Upper lobe of left lung (tissue), 4 donors: ENCODE results near the gene HSPA4.

ENCODE experiments used
- POLR2A ChIP-seq, 4 donors: fragments of 450-650 bp; IDR thresholded peaks; one replicate each; pipeline ENCODE4 v1.5.1; 2016 to 2017; ENCODE audit warnings: antibody characterized with exemption in 4 of 4, mild to moderate bottlenecking in 2 of 4
- TF ChIP-seq, protein P1 (sequence below), 6 experiments: fragments of 450-650 bp in 4 of 6; fragments of 200-600 bp in 2 of 6; sonication (generic) in 2 of 6; IDR thresholded peaks; one replicate each; pipeline ENCODE4 v1.5.1; 2016 to 2019; ENCODE audit warnings: antibody characterized with exemption in 6 of 6

DNA sequence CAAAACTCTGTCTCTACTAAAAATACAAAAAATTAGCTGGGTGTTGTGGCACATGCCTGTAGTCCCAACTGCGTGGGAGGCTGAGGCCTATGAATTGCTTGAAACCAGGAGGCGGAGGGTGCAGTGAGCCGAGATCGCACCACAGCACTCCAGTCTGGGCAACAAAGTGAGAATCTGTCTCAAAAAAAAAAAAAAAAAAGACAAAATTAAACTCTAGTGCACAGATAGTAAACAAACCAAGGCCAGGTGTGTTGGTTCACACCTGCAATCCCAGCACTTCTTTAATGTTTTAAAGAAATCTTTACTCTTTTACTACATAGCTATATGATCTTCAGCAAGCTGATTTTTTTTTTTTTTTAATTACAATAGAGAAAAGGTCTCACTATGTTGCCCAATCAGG, 33.8 kb upstream of the HSPA4 start:
- TF ChIP-seq, protein P1, sequence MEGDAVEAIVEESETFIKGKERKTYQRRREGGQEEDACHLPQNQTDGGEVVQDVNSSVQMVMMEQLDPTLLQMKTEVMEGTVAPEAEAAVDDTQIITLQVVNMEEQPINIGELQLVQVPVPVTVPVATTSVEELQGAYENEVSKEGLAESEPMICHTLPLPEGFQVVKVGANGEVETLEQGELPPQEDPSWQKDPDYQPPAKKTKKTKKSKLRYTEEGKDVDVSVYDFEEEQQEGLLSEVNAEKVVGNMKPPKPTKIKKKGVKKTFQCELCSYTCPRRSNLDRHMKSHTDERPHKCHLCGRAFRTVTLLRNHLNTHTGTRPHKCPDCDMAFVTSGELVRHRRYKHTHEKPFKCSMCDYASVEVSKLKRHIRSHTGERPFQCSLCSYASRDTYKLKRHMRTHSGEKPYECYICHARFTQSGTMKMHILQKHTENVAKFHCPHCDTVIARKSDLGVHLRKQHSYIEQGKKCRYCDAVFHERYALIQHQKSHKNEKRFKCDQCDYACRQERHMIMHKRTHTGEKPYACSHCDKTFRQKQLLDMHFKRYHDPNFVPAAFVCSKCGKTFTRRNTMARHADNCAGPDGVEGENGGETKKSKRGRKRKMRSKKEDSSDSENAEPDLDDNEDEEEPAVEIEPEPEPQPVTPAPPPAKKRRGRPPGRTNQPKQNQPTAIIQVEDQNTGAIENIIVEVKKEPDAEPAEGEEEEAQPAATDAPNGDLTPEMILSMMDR (IDR thresholded peaks at IDR 0.05) = no peak
- TF ChIP-seq POLR2A (IDR thresholded peaks at IDR 0.05) = no peak
